Middle frontal gyrus (tissue), 1 donor: ENCODE data around the gene PPP2R2C.

ENCODE experiments used
- DNase-seq: peaks from one replicate; pipeline ENCODE4 v3.0.0-alpha.2; 2015; ENCODE audit warnings: low spot score; ENCODE audit errors: extremely low spot score

The PPP2R2C gene

GRCh38 chr4:6383009-6383404 lies 89.4 kb downstream of the PPP2R2C start:
- no peak for DNase-seq

GRCh38 chr4:6381571-6382123 lies 90.8 kb downstream of the PPP2R2C start:
- DNase-seq, result no peak

- DNase-seq, result no peak
Observed at GRCh38 chr4:6380746-6381410, 91.5 kb downstream of the PPP2R2C start.

GRCh38 chr4:6379767-6380745 lies 92.4 kb downstream of the PPP2R2C start:
- no peak for DNase-seq

GRCh38 chr4:6378493-6379445 lies 93.6 kb downstream of the PPP2R2C start:
- no peak for DNase-seq

- no peak for DNase-seq
Observed at GRCh38 chr4:6377626-6378492, 94.6 kb downstream of the PPP2R2C start.

- DNase-seq, result no peak
Observed at GRCh38 chr4:6375620-6376295, 96.7 kb downstream of the PPP2R2C start.

- DNase-seq, result no peak
Observed at GRCh38 chr4:6374575-6374974, 97.8 kb downstream of the PPP2R2C start.

- DNase-seq, result no peak
Observed at GRCh38 chr4:6373541-6374410, 98.6 kb downstream of the PPP2R2C start.

GRCh38 chr4:6372649-6373525 lies 99.5 kb downstream of the PPP2R2C start:
- DNase-seq, result no peak

- no peak for DNase-seq
Observed at GRCh38 chr4:6371812-6372211, 100.6 kb downstream of the PPP2R2C start.

GRCh38 chr4:6371271-6371670 lies 101.1 kb downstream of the PPP2R2C start:
- no peak for DNase-seq

- DNase-seq, result no peak
Observed at GRCh38 chr4:6369924-6370645, 102.3 kb downstream of the PPP2R2C start.

GRCh38 chr4:6369511-6369910 lies 102.9 kb downstream of the PPP2R2C start:
- DNase-seq, result no peak

- DNase-seq, result no peak
Observed at GRCh38 chr4:6369035-6369434, 103.4 kb downstream of the PPP2R2C start.

- DNase-seq, result no peak
Observed at GRCh38 chr4:6368601-6369000, 103.8 kb downstream of the PPP2R2C start.

GRCh38 chr4:6368096-6368495 lies 104.3 kb downstream of the PPP2R2C start:
- no peak for DNase-seq
